HEK293 (cell line): ENCODE data around the gene IQCB1.

Source experiments
- CTCF ChIA-PET: fragments of 350-600 bp; formaldehyde crosslinking; extraction: SDS; loops from one replicate; lab custom pipeline; 2021; ENCODE audit warnings: antibody characterized with exemption; lab: Yijun Ruan, JAX
- POLR2A ChIA-PET: fragments of 300-600 bp; formaldehyde crosslinking; extraction: SDS; loops from one replicate; lab custom pipeline; 2020; ENCODE audit warnings: antibody characterized with exemption, inconsistent platforms; lab: Yijun Ruan, JAX
- H3K27ac ChIP-seq: fragments of 200-500 bp; sonication (Bioruptor generic); 2 replicates; pipeline ENCODE4 v1.5.1; 2014; ENCODE audit warnings: low read depth, low read length, control low read depth, inconsistent platforms; ENCODE audit errors: extremely low read depth
- H3K36me3 ChIP-seq, 2 experiments: fragments of 200-500 bp in 1 of 2; sonication (Bioruptor generic) in 1 of 2; 1 replicate in 1 of 2; 2 replicates in 1 of 2; pipeline ENCODE4 v1.5.1; 2014 to 2017; ENCODE audit warnings: inconsistent platforms in 2 of 2, low read length in 2 of 2; ENCODE audit not compliant: control insufficient read depth in 2 of 2, insufficient read depth in 1 of 2
- H3K4me1 ChIP-seq: fragments of 200-500 bp; sonication (Bioruptor generic); 2 replicates; pipeline ENCODE4 v1.5.1; 2014; ENCODE audit warnings: mild to moderate bottlenecking, low read length, inconsistent platforms; ENCODE audit not compliant: control insufficient read depth, insufficient read depth
- H3K4me3 ChIP-seq: 2 replicates; pipeline ENCODE4 v1.5.1; 2011; ENCODE audit warnings: low read depth, mild to moderate bottlenecking, control low read depth, low read length, moderate library complexity
- H3K9me3 ChIP-seq: fragments of 200-500 bp; sonication (Bioruptor generic); 2 replicates; pipeline ENCODE4 v1.5.1; 2014; ENCODE audit warnings: low read depth, low read length, inconsistent platforms; ENCODE audit not compliant: control insufficient read depth, insufficient read depth
- SETDB1 ChIP-seq: IDR thresholded peaks from one replicate; pipeline ENCODE4 v1.6.1; 2017; ENCODE audit warnings: mild to moderate bottlenecking, low read length, moderate library complexity, mixed read lengths; ENCODE audit not compliant: insufficient read length
- ZNF10 ChIP-seq: fragments of 450-650 bp; formaldehyde crosslinking; IDR thresholded peaks from 2 replicates; pipeline ENCODE4 v1.5.1; 2017; ENCODE audit warnings: missing biosample characterization, missing genetic modification characterization
- ZNF350 ChIP-seq: fragments of 450-650 bp; formaldehyde crosslinking; IDR thresholded peaks from 2 replicates; pipeline ENCODE4 v1.5.0; 2017; ENCODE audit warnings: missing biosample characterization, mild to moderate bottlenecking, missing genetic modification characterization
- ZNF366 ChIP-seq: fragments of 450-650 bp; formaldehyde crosslinking; conservative IDR thresholded peaks from 2 replicates; pipeline ENCODE4 v1.5.1; 2016; ENCODE audit warnings: missing biosample characterization, missing genetic modification characterization
- ZNF501 ChIP-seq: fragments of 450-650 bp; formaldehyde crosslinking; IDR thresholded peaks from 2 replicates; pipeline ENCODE4 v1.5.1; 2016; ENCODE audit warnings: missing biosample characterization, missing genetic modification characterization
- ZNF521 ChIP-seq: fragments of 450-650 bp; formaldehyde crosslinking; IDR thresholded peaks from 2 replicates; pipeline ENCODE4 v1.5.1; 2017; ENCODE audit warnings: missing biosample characterization, mild to moderate bottlenecking, missing genetic modification characterization
- ZNF530 ChIP-seq: fragments of 450-650 bp; formaldehyde crosslinking; IDR thresholded peaks from 2 replicates; pipeline ENCODE4 v1.5.1; 2016; ENCODE audit warnings: low read depth, missing biosample characterization, missing genetic modification characterization
- ZNF571 ChIP-seq: fragments of 450-650 bp; formaldehyde crosslinking; IDR thresholded peaks from 2 replicates; pipeline ENCODE4 v1.5.0; 2017; ENCODE audit warnings: missing biosample characterization, missing genetic modification characterization
- ZNF610 ChIP-seq: fragments of 450-650 bp; formaldehyde crosslinking; IDR thresholded peaks from 2 replicates; pipeline ENCODE4 v1.5.1; 2016; ENCODE audit warnings: missing biosample characterization, missing genetic modification characterization, borderline replicate concordance
- ZXDB ChIP-seq: fragments of 450-650 bp; formaldehyde crosslinking; IDR thresholded peaks from 2 replicates; pipeline ENCODE4 v1.5.1; 2016; ENCODE audit warnings: missing biosample characterization, missing genetic modification characterization
- TF ChIP-seq, protein P1 (sequence below): fragments of 450-650 bp; formaldehyde crosslinking; IDR thresholded peaks from 2 replicates; pipeline ENCODE4 v1.5.1; 2016; ENCODE audit warnings: missing biosample characterization, missing genetic modification characterization
- TF ChIP-seq, protein P2 (sequence below): fragments of 450-650 bp; formaldehyde crosslinking; IDR thresholded peaks from 2 replicates; pipeline ENCODE4 v1.5.1; 2016; ENCODE audit warnings: missing biosample characterization, missing genetic modification characterization, borderline replicate concordance
- TF ChIP-seq, protein P3 (sequence below): fragments of 450-650 bp; formaldehyde crosslinking; IDR thresholded peaks from 2 replicates; pipeline ENCODE4 v1.5.1; 2017; ENCODE audit warnings: missing biosample characterization, missing genetic modification characterization

IQCB1 gene

DNA sequence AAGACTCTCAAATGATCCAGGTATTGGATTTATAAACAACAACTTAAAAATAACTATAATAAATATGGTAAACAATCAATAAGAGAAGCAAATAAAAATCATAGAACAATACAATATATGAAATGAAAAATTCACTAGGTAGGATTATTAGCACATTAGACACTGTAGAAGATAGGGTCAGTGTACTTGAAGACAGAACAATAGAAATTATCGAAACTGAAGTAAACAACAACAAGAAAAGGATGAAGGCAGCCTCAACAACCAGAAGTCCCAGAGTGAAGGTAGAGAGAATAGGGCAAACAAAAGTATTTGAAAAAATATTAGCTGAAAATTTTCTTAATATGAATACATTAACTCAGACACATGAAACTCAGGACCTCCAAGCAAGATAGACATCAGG is 11.9 kb downstream of the IQCB1 start:
- no peak overlapping the region for H3K27ac ChIP-seq
- no peaks in the 10 kb centered on the region for H3K9me3 ChIP-seq
- peak; percentile 83 for TF ChIP-seq SETDB1
- no peak for TF ChIP-seq ZNF501 (tag by site-specific recombination)
- H3K4me1 ChIP-seq = no peaks in the 10 kb centered on the region
- CTCF ChIA-PET = no interaction called here
- H3K4me3 ChIP-seq = no peak overlapping the region
- POLR2A ChIA-PET = no interaction called here
- peaks cover 26 to 92% of the 10 kb centered on the region in 2 experiments for H3K36me3 ChIP-seq

DNA sequence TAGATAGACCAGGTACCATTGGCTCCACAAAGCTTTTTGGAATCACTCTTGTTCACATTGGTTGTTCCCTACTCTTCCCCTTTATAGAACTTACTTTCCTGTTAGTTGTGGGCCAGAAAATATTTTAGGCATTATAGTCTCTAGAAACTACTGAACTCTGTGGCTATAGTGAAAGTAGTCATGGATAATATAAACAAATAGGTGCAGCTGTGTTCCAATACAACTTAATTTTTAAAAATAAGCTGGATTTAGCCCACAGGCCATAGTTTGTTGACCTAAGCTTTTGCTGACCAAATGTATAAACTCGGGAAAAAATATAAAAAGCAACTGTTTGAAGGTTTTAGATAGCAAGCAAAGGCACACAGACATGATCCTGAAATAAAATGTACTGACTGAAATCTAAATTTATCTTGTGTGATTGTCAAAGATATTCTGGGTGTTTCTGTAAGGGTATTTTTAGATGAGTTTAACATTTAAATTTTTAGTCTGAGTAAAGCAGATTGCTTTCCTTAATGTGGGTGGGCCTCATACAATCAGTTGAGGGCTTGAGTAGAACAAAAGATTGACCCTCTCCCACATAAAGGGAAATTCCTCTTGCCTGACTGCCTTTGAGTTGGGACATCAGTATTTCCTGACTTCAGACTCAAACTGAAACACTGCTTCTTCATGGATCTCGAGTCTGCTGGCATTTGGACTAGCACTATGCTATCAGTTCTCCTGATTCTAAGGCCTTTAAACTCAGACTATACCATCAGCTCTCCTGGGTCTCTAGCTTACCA is 13.2 kb downstream of the IQCB1 start:
- TF ChIP-seq ZNF350 (tag by site-specific recombination) = no peak
- TF ChIP-seq ZNF571 (tag by site-specific recombination) = no peak
- no peak for TF ChIP-seq ZXDB (tag by site-specific recombination)
- TF ChIP-seq, protein P1, sequence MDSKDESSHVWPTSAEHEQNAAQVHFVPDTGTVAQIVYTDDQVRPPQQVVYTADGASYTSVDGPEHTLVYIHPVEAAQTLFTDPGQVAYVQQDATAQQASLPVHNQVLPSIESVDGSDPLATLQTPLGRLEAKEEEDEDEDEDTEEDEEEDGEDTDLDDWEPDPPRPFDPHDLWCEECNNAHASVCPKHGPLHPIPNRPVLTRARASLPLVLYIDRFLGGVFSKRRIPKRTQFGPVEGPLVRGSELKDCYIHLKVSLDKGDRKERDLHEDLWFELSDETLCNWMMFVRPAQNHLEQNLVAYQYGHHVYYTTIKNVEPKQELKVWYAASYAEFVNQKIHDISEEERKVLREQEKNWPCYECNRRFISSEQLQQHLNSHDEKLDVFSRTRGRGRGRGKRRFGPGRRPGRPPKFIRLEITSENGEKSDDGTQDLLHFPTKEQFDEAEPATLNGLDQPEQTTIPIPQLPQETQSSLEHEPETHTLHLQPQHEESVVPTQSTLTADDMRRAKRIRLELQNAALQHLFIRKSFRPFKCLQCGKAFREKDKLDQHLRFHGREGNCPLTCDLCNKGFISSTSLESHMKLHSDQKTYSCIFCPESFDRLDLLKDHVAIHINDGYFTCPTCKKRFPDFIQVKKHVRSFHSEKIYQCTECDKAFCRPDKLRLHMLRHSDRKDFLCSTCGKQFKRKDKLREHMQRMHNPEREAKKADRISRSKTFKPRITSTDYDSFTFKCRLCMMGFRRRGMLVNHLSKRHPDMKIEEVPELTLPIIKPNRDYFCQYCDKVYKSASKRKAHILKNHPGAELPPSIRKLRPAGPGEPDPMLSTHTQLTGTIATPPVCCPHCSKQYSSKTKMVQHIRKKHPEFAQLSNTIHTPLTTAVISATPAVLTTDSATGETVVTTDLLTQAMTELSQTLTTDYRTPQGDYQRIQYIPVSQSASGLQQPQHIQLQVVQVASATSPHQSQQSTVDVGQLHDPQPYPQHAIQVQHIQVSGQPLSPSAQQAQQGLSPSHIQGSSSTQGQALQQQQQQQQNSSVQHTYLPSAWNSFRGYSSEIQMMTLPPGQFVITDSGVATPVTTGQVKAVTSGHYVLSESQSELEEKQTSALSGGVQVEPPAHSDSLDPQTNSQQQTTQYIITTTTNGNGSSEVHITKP (tag by site-specific recombination) = no peak
- TF ChIP-seq ZNF366 = no peak
- TF ChIP-seq ZNF521 (tag by site-specific recombination) = no peak
- TF ChIP-seq ZNF530 (tag by site-specific recombination) = no peak
- TF ChIP-seq ZNF10 (tag by site-specific recombination) = peak; percentile 89
- ChIA-PET CTCF (interaction anchor here (0.6 kb wide), 1 partner anchor 10 kb away, joined by 4 read pairs; no protein-coding TSS in a partner anchor), POLR2A (no interaction called here)
- H3K4me1 ChIP-seq = no peaks in the 10 kb centered on the region
- H3K36me3 ChIP-seq = peaks cover 19 to 90% of the 10 kb centered on the region in 2 experiments
- H3K4me3 ChIP-seq = no peak overlapping the region
- no peak overlapping the region for H3K27ac ChIP-seq
- no peaks in the 10 kb centered on the region for H3K9me3 ChIP-seq

DNA sequence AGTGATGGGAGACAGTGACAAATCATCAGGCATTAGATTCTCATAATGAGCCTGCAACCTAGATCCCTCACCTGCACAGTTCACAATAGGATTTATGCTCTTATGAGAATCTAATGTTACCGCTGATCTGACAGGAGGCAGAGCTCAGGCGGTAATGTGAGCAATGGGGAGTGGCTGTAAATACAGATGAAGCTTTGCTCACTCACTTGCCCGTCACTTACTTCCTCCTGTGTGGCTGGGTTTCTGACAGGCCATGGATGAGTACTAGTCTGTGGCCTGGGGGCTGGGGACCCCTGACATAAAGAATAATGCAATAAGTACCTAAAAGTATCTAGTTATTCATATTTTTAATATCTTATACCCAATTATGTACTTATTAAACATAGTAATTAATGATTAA is 15.6 kb downstream of the IQCB1 start:
- POLR2A ChIA-PET = no interaction called here
- Histone ChIP-seq H3K36me3 (peaks cover 5 to 66% of the 10 kb centered on the region in 2 experiments), H3K4me1 (no peaks in the 10 kb centered on the region), H3K27ac (no peak overlapping the region), H3K4me3 (no peak overlapping the region), H3K9me3 (no peaks in the 10 kb centered on the region)
- TF ChIP-seq, protein P2, sequence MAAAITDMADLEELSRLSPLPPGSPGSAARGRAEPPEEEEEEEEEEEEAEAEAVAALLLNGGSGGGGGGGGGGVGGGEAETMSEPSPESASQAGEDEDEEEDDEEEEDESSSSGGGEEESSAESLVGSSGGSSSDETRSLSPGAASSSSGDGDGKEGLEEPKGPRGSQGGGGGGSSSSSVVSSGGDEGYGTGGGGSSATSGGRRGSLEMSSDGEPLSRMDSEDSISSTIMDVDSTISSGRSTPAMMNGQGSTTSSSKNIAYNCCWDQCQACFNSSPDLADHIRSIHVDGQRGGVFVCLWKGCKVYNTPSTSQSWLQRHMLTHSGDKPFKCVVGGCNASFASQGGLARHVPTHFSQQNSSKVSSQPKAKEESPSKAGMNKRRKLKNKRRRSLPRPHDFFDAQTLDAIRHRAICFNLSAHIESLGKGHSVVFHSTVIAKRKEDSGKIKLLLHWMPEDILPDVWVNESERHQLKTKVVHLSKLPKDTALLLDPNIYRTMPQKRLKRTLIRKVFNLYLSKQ (tag by site-specific recombination) = no peak
- peak; percentile 98 for TF ChIP-seq ZNF610 (tag by site-specific recombination)
- TF ChIP-seq, protein P3, sequence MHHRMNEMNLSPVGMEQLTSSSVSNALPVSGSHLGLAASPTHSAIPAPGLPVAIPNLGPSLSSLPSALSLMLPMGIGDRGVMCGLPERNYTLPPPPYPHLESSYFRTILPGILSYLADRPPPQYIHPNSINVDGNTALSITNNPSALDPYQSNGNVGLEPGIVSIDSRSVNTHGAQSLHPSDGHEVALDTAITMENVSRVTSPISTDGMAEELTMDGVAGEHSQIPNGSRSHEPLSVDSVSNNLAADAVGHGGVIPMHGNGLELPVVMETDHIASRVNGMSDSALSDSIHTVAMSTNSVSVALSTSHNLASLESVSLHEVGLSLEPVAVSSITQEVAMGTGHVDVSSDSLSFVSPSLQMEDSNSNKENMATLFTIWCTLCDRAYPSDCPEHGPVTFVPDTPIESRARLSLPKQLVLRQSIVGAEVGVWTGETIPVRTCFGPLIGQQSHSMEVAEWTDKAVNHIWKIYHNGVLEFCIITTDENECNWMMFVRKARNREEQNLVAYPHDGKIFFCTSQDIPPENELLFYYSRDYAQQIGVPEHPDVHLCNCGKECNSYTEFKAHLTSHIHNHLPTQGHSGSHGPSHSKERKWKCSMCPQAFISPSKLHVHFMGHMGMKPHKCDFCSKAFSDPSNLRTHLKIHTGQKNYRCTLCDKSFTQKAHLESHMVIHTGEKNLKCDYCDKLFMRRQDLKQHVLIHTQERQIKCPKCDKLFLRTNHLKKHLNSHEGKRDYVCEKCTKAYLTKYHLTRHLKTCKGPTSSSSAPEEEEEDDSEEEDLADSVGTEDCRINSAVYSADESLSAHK (tag by site-specific recombination) = no peak
- CTCF ChIA-PET = no interaction called here
